GM10248 (cell line): ENCODE measurements around the gene TNFRSF1A.

Experiments
- CTCF ChIA-PET: fragments of 300-600 bp; sonication (Branson Sonifier 250); formaldehyde crosslinking; extraction: SDS; loops from one replicate; lab custom pipeline; 2021; ENCODE audit warnings: antibody characterized with exemption; lab: Yijun Ruan, JAX
- POLR2A ChIA-PET: fragments of 350-650 bp; sonication (Branson Sonifier 250); formaldehyde crosslinking; extraction: SDS; loops from one replicate; lab custom pipeline; 2020; ENCODE audit warnings: antibody characterized with exemption; lab: Yijun Ruan, JAX
- DNase-seq: peaks from one replicate; pipeline ENCODE4 v3.0.0; 2012; ENCODE audit errors: extremely low spot score
- CTCF ChIP-seq: IDR thresholded peaks from 2 replicates; pipeline ENCODE4 v1.5.1; 2012; ENCODE audit warnings: mild to moderate bottlenecking, low read depth; ENCODE audit errors: extremely low read depth, missing control alignments, control extremely low read depth

The TNFRSF1A gene

GRCh38 chr12:6334359-6334758, 7.5 kb downstream of the TNFRSF1A start:
- TF ChIP-seq CTCF: no peak
- no peak for DNase-seq
- CTCF ChIA-PET: interaction anchor here (1.1 to 3.7 kb wide), 6 partner anchors 8 to 131 kb away, joined by 3 to 24 read pairs (median 10); no protein-coding TSS in a partner anchor
- POLR2A ChIA-PET: no interaction called here

GRCh38 chr12:6333566-6333965, 8.3 kb downstream of the TNFRSF1A start:
- ChIA-PET CTCF (interaction anchor here (1.0 to 3.4 kb wide), 3 partner anchors 11 to 18 kb away, joined by 3 to 17 read pairs (median 6); no protein-coding TSS in a partner anchor), POLR2A (no interaction called here)
- TF ChIP-seq CTCF: no peak
- no peak for DNase-seq

GRCh38 chr12:6333029-6333428, 8.8 kb downstream of the TNFRSF1A start:
- DNase-seq: no peak
- no peak for TF ChIP-seq CTCF
- CTCF ChIA-PET: interaction anchor here (1.0 to 3.4 kb wide), 6 partner anchors 9 to 205 kb away, joined by 3 to 17 read pairs (median 4); partner anchors contain the start of gene TNFRSF1A
- POLR2A ChIA-PET: no interaction called here

GRCh38 chr12:6332459-6332858, 9.4 kb downstream of the TNFRSF1A start:
- no peak for TF ChIP-seq CTCF
- ChIA-PET POLR2A (no interaction called here), CTCF (interaction anchor here (1.0 to 1.5 kb wide), 4 partner anchors 9 to 205 kb away, joined by 3 to 5 read pairs (median 4); partner anchors contain the start of gene TNFRSF1A)
- no peak for DNase-seq

GRCh38 chr12:6330999-6331714, 10.7 kb downstream of the TNFRSF1A start:
- POLR2A ChIA-PET: no interaction called here
- DNase-seq: no peak
- no peak for TF ChIP-seq CTCF
- CTCF ChIA-PET: interaction anchor here (1.0 to 1.5 kb wide), 3 partner anchors 11 to 134 kb away, joined by 3 to 4 read pairs (median 4); no protein-coding TSS in a partner anchor

GRCh38 chr12:6330192-6330591, 11.7 kb downstream of the TNFRSF1A start:
- CTCF ChIA-PET: interaction anchor here (0.9 to 1.5 kb wide), 4 partner anchors 9 to 207 kb away, joined by 3 to 7 read pairs (median 4); no protein-coding TSS in a partner anchor
- DNase-seq: no peak
- POLR2A ChIA-PET: interaction anchor here (0.6 kb wide), 1 partner anchor 14 kb away, joined by 3 read pairs; no protein-coding TSS in a partner anchor
- no peak for TF ChIP-seq CTCF
